Prostate gland (tissue), 2 donors: ENCODE measurements around the gene PGBD5.

ENCODE experiments used
- CTCF ChIP-seq, 4 experiments: fragments of 200-600 bp in 2 of 4; fragments of 450-650 bp in 2 of 4; sonication (generic) in 2 of 4; IDR thresholded peaks; 1 replicate in 3 of 4; 2 replicates in 1 of 4; pipeline ENCODE4 v1.5.1; 2016 to 2019; ENCODE audit warnings: antibody characterized with exemption in 4 of 4, mild to moderate bottlenecking in 2 of 4, moderate library complexity in 2 of 4
- POLR2A ChIP-seq: fragments of 450-650 bp; IDR thresholded peaks from one replicate; pipeline ENCODE4 v1.6.1; 2016; ENCODE audit warnings: antibody characterized with exemption, mild to moderate bottlenecking

- no peak for TF ChIP-seq CTCF (IDR thresholded peaks at IDR 0.05)
- no peak for TF ChIP-seq POLR2A
Observed at GRCh38 chr1:230349020-230349393, 77.1 kb downstream of the PGBD5 start.
